ENCODE measurements around the gene LIMCH1.

Gene LIMCH1

GRCh38 chr4:41678086-41678816, 140.3 kb downstream of the LIMCH1 start:
- Histone ChIP-seq H3K9ac (ENCODE audit: low read depth, low read length) (no peak overlapping the region), H2AFZ (ENCODE audit: low read depth, low read length) (no peak overlapping the region), H3K4me2 (ENCODE audit: insufficient read depth, low read length) (no peak overlapping the region), H3K36me3 (ENCODE audit: insufficient read depth, low read length) (no peaks in the 10 kb centered on the region), H3K4me1 (ENCODE audit: insufficient read depth, low read length) (no peaks in the 10 kb centered on the region), H3K9me3 (ENCODE audit: insufficient read depth, low read length, severe bottlenecking) (no peaks in the 10 kb centered on the region), H3K4me3 (ENCODE audit: low read depth in 1 of 2, low read length in 2 of 2) (no peak overlapping the region), H3K79me2 (ENCODE audit: insufficient read depth, low read length) (no peaks in the 10 kb centered on the region), H3K27me3 (ENCODE audit: insufficient read depth, low read length, poor library complexity) (no peaks in the 10 kb centered on the region), H3K27ac (ENCODE audit: low read length) (no peak overlapping the region), H4K20me1 (ENCODE audit: insufficient read depth, low read length) (no peaks in the 10 kb centered on the region)
- DNase-seq (no peak), ATAC-seq (ENCODE audit: insufficient read depth, low read depth) (no peak)
- TF ChIP-seq CTCF (IDR thresholded peaks at IDR 0.05; ENCODE audit: borderline replicate concordance, extremely low read depth, low read length, poor library complexity, severe bottlenecking) (no peak), EZH2 (IDR thresholded peaks at IDR 0.05; ENCODE audit: borderline replicate concordance, low read depth, low read length, severe bottlenecking) (no peak)

DNA sequence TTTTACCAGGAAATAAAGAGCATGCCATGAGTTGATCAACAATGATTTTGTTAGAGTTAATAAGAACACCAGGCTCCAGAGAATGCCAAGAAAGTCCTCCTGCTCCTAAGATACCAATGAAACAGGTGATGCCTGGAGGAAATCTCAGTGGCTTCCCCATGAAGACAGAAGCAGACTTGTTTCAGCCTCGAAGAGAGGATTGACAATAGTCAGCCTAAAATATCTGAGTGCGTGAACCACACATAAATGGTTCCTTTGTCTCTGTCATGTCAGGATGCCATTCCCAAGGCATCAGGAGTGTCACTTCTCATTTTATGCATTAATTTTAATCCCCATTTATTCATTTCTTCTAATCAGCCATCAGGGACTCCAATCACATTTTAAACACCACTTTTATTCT, 141.0 kb downstream of the LIMCH1 start:
- DNase-seq: no peak
- H3K27ac ChIP-seq (ENCODE audit: low read length): no peak overlapping the region
- H3K36me3 ChIP-seq (ENCODE audit: insufficient read depth, low read length): no peaks in the 10 kb centered on the region
- no peaks in the 10 kb centered on the region for H3K4me1 ChIP-seq (ENCODE audit: insufficient read depth, low read length)
- H3K9ac ChIP-seq (ENCODE audit: low read depth, low read length): no peak overlapping the region
- no peak overlapping the region for H2AFZ ChIP-seq (ENCODE audit: low read depth, low read length)
- no peak overlapping the region for H3K4me2 ChIP-seq (ENCODE audit: insufficient read depth, low read length)
- TF ChIP-seq EZH2 (IDR thresholded peaks at IDR 0.05; ENCODE audit: borderline replicate concordance, low read depth, low read length, severe bottlenecking) (no peak), CTCF (IDR thresholded peaks at IDR 0.05; ENCODE audit: borderline replicate concordance, extremely low read depth, low read length, poor library complexity, severe bottlenecking) (no peak)
- H3K9me3 ChIP-seq (ENCODE audit: insufficient read depth, low read length, severe bottlenecking): no peaks in the 10 kb centered on the region
- H3K79me2 ChIP-seq (ENCODE audit: insufficient read depth, low read length): no peaks in the 10 kb centered on the region
- ATAC-seq (ENCODE audit: insufficient read depth, low read depth): no peak
- H3K27me3 ChIP-seq (ENCODE audit: insufficient read depth, low read length, poor library complexity): no peaks in the 10 kb centered on the region
- no peaks in the 10 kb centered on the region for H4K20me1 ChIP-seq (ENCODE audit: insufficient read depth, low read length)
- H3K4me3 ChIP-seq (ENCODE audit: low read depth in 1 of 2, low read length in 2 of 2): no peak overlapping the region

DNA sequence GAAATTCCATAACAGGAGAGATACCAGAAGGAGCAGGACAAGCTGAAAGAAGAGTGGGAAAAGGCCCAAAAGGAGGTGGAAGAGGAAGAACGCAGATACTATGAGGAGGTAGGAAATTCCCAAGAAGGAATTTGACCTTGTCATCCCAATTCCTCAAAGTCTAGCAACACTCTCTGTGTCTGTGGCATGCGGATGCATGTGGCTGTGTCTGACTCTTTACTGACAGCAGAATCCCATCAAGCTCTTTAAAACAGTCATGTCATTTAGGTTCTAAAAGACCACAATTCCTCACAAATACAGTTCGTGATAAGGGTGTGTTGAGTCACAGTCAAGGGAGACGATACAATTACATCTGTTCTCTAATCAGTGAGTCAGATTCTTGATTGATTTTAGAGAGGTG, 142.0 kb downstream of the LIMCH1 start:
- Histone ChIP-seq H4K20me1 (ENCODE audit: insufficient read depth, low read length) (no peaks in the 10 kb centered on the region), H3K4me1 (ENCODE audit: insufficient read depth, low read length) (no peaks in the 10 kb centered on the region), H3K27ac (ENCODE audit: low read length) (no peak overlapping the region), H3K9me3 (ENCODE audit: insufficient read depth, low read length, severe bottlenecking) (no peaks in the 10 kb centered on the region), H3K27me3 (ENCODE audit: insufficient read depth, low read length, poor library complexity) (no peaks in the 10 kb centered on the region), H2AFZ (ENCODE audit: low read depth, low read length) (no peak overlapping the region), H3K4me3 (ENCODE audit: low read depth in 1 of 2, low read length in 2 of 2) (no peak overlapping the region), H3K9ac (ENCODE audit: low read depth, low read length) (no peak overlapping the region), H3K4me2 (ENCODE audit: insufficient read depth, low read length) (no peak overlapping the region), H3K79me2 (ENCODE audit: insufficient read depth, low read length) (no peaks in the 10 kb centered on the region), H3K36me3 (ENCODE audit: insufficient read depth, low read length) (no peaks in the 10 kb centered on the region)
- no peak for ATAC-seq (ENCODE audit: insufficient read depth, low read depth)
- TF ChIP-seq EZH2 (IDR thresholded peaks at IDR 0.05; ENCODE audit: borderline replicate concordance, low read depth, low read length, severe bottlenecking): no peak
- DNase-seq: no peak

DNA sequence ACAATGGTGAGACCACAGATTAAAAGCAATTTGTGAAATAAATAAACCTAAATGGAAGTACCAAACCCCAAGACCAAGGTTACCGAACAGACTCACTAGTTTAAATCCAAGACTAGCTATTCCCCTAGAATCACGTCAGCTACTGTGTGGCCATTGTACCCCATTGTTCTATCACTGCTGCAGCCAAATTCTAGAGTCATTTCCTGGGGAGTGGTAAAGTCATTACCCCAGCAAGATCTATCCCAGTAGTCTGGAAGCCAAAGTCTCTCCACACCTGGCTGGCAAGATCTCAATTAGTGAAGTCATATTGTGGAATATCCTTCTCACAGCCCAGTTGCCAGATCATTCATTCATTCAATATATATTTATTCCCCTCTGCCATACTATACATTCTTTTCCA, 143.1 kb downstream of the LIMCH1 start:
- ATAC-seq (ENCODE audit: insufficient read depth, low read depth) (no peak), DNase-seq (no peak)
- H3K36me3 ChIP-seq (ENCODE audit: insufficient read depth, low read length): no peaks in the 10 kb centered on the region
- H3K4me2 ChIP-seq (ENCODE audit: insufficient read depth, low read length): no peak overlapping the region
- H4K20me1 ChIP-seq (ENCODE audit: insufficient read depth, low read length): no peaks in the 10 kb centered on the region
- no peak overlapping the region for H3K27ac ChIP-seq (ENCODE audit: low read length)
- H2AFZ ChIP-seq (ENCODE audit: low read depth, low read length): no peak overlapping the region
- no peaks in the 10 kb centered on the region for H3K27me3 ChIP-seq (ENCODE audit: insufficient read depth, low read length, poor library complexity)
- no peaks in the 10 kb centered on the region for H3K79me2 ChIP-seq (ENCODE audit: insufficient read depth, low read length)
- H3K4me1 ChIP-seq (ENCODE audit: insufficient read depth, low read length): no peaks in the 10 kb centered on the region
- no peak overlapping the region for H3K9ac ChIP-seq (ENCODE audit: low read depth, low read length)
- TF ChIP-seq EZH2 (IDR thresholded peaks at IDR 0.05; ENCODE audit: borderline replicate concordance, low read depth, low read length, severe bottlenecking) (no peak), CTCF (IDR thresholded peaks at IDR 0.05; ENCODE audit: borderline replicate concordance, extremely low read depth, low read length, poor library complexity, severe bottlenecking) (no peak)
- H3K4me3 ChIP-seq (ENCODE audit: low read depth in 1 of 2, low read length in 2 of 2): no peak overlapping the region
- H3K9me3 ChIP-seq (ENCODE audit: insufficient read depth, low read length, severe bottlenecking): no peaks in the 10 kb centered on the region

All from DND-41 (cell line).